Measurements from ENCODE around the gene GSK3A.

The GSK3A gene

GRCh38 chr19:42281146-42281826, 38.9 kb upstream of the GSK3A start:
- DNase-seq (ENCODE audit: extremely low read depth in 1 of 2, low read depth in 1 of 2) = no peak

GRCh38 chr19:42280815-42281145, 38.4 kb upstream of the GSK3A start:
- no peak for DNase-seq (ENCODE audit: extremely low read depth in 1 of 2, low read depth in 1 of 2)

GRCh38 chr19:42279902-42280814, 37.8 kb upstream of the GSK3A start:
- DNase-seq (ENCODE audit: extremely low read depth in 1 of 2, low read depth in 1 of 2) = peak; percentile 57 to 76

DNA sequence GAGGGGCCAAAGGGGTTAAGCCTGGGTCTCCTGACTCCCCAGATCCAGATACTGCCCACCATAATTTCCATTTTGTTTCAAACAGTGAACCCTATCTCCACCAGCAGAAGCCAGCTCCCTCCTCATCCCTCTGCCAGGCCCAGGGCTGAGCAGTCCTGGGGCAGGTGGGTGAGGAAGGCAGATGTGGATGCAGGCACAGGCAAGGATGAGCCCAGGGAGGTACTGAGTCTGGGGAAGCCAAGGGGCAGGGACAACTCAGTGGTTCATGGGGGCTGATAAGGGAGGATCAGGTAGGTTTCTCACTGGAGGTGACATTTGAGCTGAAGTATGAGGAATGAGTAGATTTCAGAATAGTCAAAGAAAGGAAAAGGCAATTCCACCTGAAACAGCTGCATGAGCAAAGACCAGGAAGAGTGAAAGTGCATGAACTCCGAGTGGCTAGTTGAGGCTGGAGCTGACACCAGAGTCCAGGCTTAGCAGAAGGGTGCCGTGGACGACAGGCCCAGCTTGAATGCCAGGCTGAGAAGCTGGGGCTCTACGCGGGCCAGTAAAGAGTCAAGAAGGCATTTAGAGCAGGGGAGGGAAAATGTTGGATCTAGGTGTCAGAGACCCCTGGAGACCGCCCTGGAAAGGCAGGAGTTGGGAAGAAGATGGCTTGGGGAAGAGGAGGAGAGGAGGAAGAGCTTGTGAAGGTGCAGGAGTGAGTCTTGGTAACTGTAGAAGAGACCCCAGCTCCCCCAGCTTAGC, 36.9 kb upstream of the GSK3A start:
- DNase-seq (ENCODE audit: extremely low read depth in 1 of 2, low read depth in 1 of 2) = no peak

DNA sequence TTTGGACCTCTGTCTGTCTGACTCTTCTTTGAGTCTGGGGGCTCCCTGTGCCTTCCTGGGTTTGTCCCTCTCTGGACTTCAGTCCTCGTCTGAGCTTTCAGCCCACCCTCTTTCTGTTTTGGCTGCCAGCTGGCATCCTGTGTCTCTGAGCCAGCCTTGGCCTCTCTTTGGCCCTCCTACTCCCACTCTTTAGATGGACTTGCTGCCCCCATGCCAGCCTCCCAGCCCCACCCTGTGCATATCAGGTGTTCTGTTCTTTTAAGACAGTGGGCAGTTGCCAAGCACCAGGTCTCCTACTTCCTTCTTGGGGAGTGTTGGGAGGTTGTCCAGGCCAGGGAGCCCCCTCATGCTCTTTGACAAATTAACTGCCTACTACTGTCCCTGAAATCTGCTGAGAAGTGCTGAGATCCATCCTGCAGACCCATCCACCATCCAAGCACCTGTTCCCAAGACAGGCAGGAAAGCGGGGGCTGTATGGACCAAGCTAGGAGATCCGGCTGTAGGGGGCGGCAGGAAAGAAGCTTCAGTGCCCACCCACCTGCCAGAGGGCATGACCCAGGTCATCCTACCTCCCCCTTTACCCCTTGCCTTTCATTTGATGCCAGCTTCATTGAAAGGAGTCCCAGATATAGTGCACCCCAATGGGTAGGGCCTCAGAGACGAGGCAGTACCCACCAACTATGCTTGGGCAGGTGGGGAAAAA, 36.2 kb upstream of the GSK3A start:
- no peak for DNase-seq (ENCODE audit: extremely low read depth in 1 of 2, low read depth in 1 of 2)

DNA sequence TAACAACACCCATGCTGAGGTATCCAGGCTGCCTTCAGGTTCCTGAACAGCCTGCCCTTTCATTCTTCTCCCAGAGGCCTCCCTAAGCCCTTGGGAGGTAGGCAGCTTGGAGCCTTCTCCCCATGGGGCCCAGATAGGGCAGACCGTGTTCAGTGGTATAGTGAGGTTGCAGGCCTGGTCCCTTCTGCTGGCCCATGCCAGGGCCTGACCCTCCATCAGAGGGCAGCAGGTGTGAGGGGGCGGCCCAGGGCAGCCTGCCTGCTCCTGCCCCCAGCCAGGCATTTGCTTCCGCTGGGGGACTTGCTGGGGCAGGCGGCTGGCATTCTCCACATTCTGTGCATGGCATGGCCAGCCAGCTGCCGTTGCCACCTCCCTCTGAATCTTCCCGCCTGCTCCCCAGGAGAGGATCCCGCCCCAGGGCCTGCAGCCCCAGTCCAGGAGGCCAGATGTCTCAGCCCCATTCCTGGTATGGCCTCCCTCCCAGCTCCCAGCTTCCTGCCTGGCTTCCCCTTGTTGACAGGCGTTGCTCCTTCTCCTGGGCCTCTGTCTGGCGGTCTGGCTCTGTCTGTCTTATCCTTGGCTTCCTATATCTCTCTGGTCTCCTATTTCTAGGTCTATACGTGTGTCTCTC, 35.5 kb upstream of the GSK3A start:
- DNase-seq (ENCODE audit: extremely low read depth in 1 of 2, low read depth in 1 of 2) = no peak

- no peak for DNase-seq (ENCODE audit: extremely low read depth in 1 of 2, low read depth in 1 of 2)
Measured at GRCh38 chr19:42276821-42277220, 34.4 kb upstream of the GSK3A start.

GRCh38 chr19:42276284-42276683, 33.9 kb upstream of the GSK3A start:
- no peak for DNase-seq (ENCODE audit: extremely low read depth in 1 of 2, low read depth in 1 of 2)

GRCh38 chr19:42275517-42275916, 33.1 kb upstream of the GSK3A start:
- no peak for DNase-seq (ENCODE audit: extremely low read depth in 1 of 2, low read depth in 1 of 2)

- DNase-seq (ENCODE audit: extremely low read depth in 1 of 2, low read depth in 1 of 2) = no peak
Measured at GRCh38 chr19:42275103-42275502, 32.7 kb upstream of the GSK3A start.

- no peak for DNase-seq (ENCODE audit: extremely low read depth in 1 of 2, low read depth in 1 of 2)
Measured at GRCh38 chr19:42274065-42274682, 31.8 kb upstream of the GSK3A start.

DNA sequence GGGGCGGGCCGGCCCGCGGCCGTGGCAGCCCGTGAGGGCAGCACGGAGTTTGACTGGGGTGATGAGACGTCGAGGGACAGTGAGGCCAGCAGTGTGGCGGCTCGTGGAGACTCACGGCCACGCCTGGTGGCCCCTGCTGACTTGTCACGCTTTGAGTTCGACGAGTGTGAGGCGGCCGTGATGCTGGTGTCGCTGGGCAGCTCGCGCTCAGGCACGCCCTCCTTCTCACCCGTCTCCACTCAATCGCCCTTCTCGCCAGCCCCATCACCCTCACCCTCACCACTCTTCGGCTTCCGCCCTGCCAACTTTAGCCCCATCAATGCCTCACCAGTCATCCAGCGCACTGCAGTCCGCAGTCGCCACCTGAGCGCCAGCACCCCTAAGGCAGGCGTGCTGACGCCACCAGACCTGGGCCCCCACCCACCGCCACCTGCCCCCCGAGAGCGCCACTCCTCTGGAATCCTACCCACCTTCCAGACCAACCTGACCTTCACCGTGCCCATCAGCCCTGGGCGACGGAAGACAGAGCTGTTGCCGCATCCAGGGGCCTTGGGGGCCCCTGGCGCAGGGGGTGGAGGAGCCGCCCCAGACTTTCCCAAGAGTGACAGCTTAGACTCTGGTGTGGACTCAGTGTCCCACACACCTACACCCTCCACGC, 31.1 kb upstream of the GSK3A start:
- no peak for DNase-seq (ENCODE audit: extremely low read depth in 1 of 2, low read depth in 1 of 2)

DNA sequence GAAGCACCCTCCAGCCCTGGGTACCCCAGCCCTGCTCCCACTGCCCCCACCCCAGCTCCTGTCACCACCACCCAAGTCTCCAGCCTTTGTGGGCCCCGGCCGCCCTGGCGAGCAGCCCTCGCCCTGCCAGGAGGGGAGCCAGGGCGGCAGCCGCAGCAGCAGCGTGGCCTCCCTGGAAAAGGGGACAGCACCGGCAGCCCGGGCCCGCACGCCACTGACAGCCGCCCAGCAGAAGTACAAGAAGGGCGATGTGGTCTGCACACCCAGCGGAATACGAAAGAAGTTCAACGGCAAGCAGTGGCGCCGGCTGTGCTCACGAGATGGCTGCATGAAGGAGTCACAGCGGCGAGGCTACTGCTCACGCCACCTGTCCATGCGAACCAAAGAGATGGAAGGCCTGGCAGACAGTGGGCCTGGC, 30.6 kb upstream of the GSK3A start:
- no peak for DNase-seq (ENCODE audit: extremely low read depth in 1 of 2, low read depth in 1 of 2)

DNA sequence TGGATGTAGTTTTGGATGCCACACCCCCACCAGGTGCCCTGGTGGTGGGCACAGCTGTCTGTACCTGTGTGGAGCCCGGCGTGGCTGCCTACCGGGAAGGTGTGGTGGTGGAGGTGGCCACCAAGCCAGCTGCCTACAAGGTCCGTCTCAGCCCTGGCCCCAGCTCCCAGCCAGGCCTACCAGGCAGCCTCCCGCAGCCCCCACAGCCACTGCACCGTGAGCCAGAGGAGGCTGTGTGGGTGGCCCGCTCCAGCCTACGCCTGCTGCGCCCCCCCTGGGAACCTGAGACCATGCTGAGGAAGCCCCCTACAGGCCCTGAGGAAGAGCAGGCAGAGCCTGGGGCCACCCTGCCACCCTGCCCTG, 30.1 kb upstream of the GSK3A start:
- DNase-seq (ENCODE audit: extremely low read depth in 1 of 2, low read depth in 1 of 2) = no peak

- DNase-seq (ENCODE audit: extremely low read depth in 1 of 2, low read depth in 1 of 2) = no peak
Measured at GRCh38 chr19:42271861-42272534, 29.6 kb upstream of the GSK3A start.

DNA sequence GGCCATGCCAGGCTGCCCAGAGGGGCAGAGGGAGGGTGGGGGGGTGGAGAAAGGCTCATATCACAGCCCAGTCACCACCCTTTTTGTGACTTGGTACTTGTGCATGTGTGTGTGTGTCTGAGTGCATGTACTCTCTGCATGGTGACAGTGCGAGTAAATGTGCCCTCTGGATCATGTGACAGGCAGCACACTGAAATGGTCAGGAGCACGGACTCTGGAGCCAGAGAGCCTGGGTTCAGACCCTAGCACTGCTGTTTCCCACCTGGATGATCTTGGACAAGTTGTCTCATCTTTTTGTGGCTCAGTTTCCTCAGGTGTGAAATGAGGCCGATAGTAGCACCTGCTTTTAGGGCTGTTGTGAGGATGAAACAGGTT, 28.6 kb upstream of the GSK3A start:
- DNase-seq (ENCODE audit: extremely low read depth in 1 of 2, low read depth in 1 of 2) = no peak

DNA sequence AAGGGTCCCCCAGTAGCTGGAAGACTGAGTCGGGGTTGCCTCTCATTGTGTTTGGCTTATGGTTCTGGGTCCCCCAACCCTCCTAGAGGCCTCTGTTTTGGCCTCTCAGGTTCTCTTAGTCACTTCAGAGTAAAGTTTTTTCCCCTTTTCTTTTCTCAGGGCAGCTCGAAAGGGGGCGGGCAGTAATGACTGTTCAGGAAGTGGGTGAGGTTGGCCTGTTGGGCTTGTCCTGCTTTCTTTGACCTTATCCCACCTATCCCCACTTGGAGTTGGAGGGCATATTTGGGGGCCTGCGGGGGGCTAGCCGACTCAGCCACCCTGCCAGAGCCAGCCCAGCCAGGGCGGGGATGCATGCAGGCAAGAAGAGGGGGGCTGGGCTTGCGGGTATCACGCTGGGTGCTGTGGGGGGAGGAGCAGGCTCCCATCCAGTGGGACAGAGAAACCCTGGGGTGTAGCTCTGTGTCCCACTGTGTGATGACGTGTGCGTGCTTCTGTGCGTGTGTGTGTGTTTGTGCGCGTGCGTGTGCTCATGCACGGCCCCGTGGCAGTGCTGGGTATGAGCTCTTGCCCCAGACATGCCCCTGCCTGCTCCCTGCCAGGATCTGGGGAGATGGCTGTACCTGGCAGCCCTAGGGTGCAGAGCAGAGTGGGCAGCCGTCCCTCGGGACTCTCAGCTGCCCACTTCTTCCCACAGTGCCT, 28.1 kb upstream of the GSK3A start:
- DNase-seq (ENCODE audit: extremely low read depth in 1 of 2, low read depth in 1 of 2) = no peak

DNA sequence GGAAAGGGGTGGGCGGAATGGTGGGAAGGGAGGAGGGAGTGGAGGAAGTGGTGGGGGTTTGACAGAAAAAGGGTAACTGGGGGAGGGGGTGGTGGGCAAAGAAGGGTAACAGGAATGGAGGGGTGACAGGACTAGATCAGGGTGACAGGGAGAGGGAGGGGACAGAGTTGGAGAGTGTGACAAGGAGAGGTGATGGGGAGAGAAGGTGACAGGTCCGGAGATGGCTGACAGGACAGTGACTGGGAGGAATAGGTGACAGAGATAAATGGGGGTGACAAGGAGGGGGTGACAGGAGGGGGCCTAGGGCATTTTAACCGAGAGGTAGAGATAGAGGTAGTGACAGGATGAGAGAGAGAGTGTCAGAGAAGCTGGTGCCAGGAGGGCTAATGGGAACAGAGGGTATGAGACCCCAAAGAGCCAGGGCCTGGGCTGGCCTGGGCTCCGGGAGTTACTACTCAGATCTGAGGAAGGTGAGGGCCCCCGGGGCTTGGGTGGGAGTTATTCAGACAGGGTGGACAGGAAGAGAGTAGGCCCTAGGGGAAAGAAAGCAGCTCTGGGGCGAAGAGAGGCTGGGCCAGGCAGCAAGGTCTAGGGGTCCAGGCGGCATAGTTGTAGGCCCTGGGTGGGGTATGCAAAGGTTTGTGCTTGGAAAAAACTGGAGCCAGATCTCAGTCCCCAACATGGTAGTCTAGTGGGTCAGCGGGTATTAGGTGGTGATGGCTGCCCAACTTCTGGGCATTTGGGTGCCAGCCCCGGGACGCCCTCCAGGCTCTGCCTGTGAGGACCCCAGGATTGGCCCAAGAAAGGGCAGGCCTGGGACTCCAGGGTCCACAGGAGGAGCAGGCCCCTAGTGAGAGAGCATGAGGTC, 27.3 kb upstream of the GSK3A start:
- no peak for DNase-seq (ENCODE audit: extremely low read depth in 1 of 2, low read depth in 1 of 2)
